ENCODE results near the gene MUC20.
"Not testable (repeated sequence)": the region's sequence is repeated elsewhere in the genome, so short reads cannot be mapped to it uniquely, and the experiment has no call there.

MUC20 gene

GRCh38 chr3:195773956-195774537, 53.3 kb downstream of the MUC20 start:
- no peaks in the 10 kb centered on the region for H3K4me1 Mint-ChIP-seq
- peaks cover 22% of the 10 kb centered on the region for H3K27me3 Mint-ChIP-seq
- H3K36me3 Mint-ChIP-seq: no peaks in the 10 kb centered on the region
- H3K4me3 Mint-ChIP-seq: no peak overlapping the region
- H3K9me3 Mint-ChIP-seq: peaks cover 8% of the 10 kb centered on the region
- no peak for ATAC-seq
- H3K27ac Mint-ChIP-seq: no peak overlapping the region

- Mint-ChIP-seq H3K4me1 (peaks cover under 1% of the 10 kb centered on the region), H3K27ac (no peak overlapping the region), H3K27me3 (peaks cover 22% of the 10 kb centered on the region), H3K4me3 (no peak overlapping the region), H3K36me3 (no peaks in the 10 kb centered on the region), H3K9me3 (peaks cover 8% of the 10 kb centered on the region)
- no peak for ATAC-seq
Measured at GRCh38 chr3:195774917-195775316, 54.1 kb downstream of the MUC20 start.

GRCh38 chr3:195777975-195778374, 57.2 kb downstream of the MUC20 start:
- Mint-ChIP-seq H3K4me1 (peaks cover 16% of the 10 kb centered on the region), H3K4me3 (no peak overlapping the region), H3K27ac (no peak overlapping the region), H3K9me3 (peaks cover 34% of the 10 kb centered on the region), H3K27me3 (peaks cover 22% of the 10 kb centered on the region), H3K36me3 (peaks cover 7% of the 10 kb centered on the region)
- ATAC-seq: no peak

DNA sequence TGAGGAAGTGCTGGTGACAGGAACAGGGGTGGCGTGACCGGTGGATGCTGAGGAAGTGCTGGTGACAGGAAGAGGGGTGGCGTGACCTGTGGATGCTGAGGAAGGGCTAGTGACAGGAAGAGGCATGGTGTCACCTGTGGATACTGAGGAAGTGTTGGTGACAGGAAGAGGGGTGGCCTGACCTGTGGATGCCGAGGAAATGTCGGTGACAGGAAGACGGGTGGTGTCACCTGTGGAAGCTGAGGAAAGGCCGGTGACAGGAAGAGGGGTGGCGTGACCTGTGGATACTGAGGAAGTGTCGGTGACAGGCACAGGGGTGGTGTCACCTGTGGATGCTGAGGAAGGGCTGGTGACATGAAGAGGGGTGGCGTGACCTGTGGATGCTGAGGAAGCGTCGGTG, 60.5 kb downstream of the MUC20 start:
- ATAC-seq, H3K4me3 Mint-ChIP-seq, H3K27ac Mint-ChIP-seq: not testable (repeated sequence)
- Mint-ChIP-seq H3K36me3 (peaks cover 18% of the 10 kb centered on the region), H3K4me1 (peaks cover 41% of the 10 kb centered on the region), H3K27me3 (peaks cover 35% of the 10 kb centered on the region), H3K9me3 (peaks cover 58% of the 10 kb centered on the region)

All from stimulated activated memory B cell treated with anti-CD40 and anti-IgM and Interleukin-4, amounts not matched to agents 10 μg/mL and 1 μg/mL and 100 μg/mL, for 72 hours (primary cell).